MM.1S (cell line): ENCODE results near the gene CCDC8.

ENCODE experiments used
- CTCF ChIP-seq: fragments of 300-600 bp; sonication (generic); IDR thresholded peaks from 2 replicates; pipeline ENCODE4 v1.5.1; 2016; ENCODE audit warnings: antibody characterized with exemption, low read length, mixed read lengths
- EZH2phosphoT487 ChIP-seq: fragments of 300-600 bp; sonication (generic); IDR thresholded peaks from 2 replicates; pipeline ENCODE4 v1.6.1; 2018; ENCODE audit warnings: antibody characterized with exemption, low read length

GRCh38 chr19:46413262-46414031 is at the start of gene CCDC8:
- no peak for TF ChIP-seq CTCF
- no peak for TF ChIP-seq EZH2phosphoT487
